H54 (cell line): ENCODE results near the gene ZFAND6.
"Not testable (repeated sequence)": the region's sequence is repeated elsewhere in the genome, so short reads cannot be mapped to it uniquely, and the experiment has no call there.

Experiments used
- DNase-seq: peaks from one replicate; pipeline ENCODE4 v3.0.0; 2011; ENCODE audit warnings: low spot score, mixed read lengths; ENCODE audit not compliant: insufficient read length
- FAIRE-seq: peaks from 3 replicates; lab custom pipeline; 2011; peaks lifted over from hg19 to GRCh38; lab: Jason Lieb, UNC
- POLR2A ChIP-seq: IDR thresholded peaks from 2 replicates; pipeline ENCODE4 v1.6.1; 2011; ENCODE audit warnings: low read depth, mild to moderate bottlenecking, low read length

The ZFAND6 gene

GRCh38 chr15:80155001-80155377 is 95.5 kb downstream of the ZFAND6 start:
- FAIRE-seq = no peak
- no peak for TF ChIP-seq POLR2A

DNA sequence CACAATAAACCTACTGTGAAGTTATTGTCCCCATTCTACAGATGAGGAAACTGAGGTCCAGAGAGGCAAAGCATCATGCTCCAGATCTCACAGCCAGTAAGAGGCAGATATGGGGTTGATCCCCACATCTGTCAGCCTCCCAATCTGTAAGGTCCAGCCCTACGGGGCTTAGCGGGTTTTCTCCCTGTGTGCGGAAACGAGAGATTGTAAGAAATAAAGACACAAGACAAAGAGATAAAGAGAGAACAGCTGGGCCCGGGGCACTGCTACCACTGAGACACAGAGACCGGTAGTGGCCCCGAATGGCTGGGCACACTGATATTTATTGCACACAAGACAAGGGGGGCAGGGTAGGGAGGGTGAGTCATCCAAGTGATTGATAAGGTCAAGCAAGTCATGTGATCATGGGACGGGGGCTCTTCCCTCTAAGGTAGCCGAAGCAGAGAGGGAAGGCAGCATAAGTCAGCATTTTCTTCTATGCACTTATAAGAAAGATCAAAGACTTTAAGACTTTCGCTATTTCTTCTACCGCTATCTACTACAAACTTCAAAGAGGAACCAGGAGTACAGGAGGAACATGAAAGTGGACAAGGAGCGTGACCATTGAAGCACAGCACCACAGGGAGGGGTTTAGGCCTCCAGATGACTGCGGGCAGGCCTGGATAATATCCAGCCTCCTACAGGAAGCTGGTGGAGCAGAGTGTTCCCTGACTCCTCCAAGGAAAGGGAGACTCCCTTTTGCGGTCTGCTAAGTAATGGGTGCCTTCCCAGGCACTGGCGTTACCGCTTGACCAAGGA is 96.1 kb downstream of the ZFAND6 start:
- not testable (repeated sequence) for FAIRE-seq, DNase-seq

More at GRCh38 chr15:80155001-80155377, 95.5 kb downstream of the ZFAND6 start:
- no peak for DNase-seq

DNA sequence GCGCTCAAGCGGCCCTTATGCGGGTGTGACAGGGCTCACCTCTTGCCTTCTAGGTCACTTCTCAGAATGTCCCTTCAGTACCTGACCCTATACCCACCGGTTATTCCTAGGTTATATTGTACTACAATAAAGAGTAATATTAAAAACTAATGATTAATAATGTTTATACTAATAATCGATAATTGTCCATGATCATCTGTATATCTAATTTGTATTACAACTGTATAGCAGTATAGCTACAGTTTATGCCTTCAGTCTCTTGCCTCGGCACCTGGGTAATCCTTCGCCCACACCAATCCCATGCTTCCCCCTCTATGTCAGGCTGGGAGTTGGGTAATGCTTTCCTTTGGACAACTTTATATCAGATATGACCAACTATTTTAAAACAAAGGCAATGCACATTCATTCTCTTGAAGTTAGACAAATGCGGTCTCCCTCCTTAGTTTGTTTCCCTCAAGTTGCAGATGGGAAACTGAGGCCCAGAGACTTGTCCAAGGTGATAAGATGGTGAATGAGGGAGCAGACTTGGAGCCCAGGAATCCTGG is 96.8 kb downstream of the ZFAND6 start:
- TF ChIP-seq POLR2A = no peak
- DNase-seq = no peak
- FAIRE-seq = no peak

- no peak for TF ChIP-seq POLR2A
- FAIRE-seq (no peak), DNase-seq (no peak)
Observed at GRCh38 chr15:80157215-80157614, 97.7 kb downstream of the ZFAND6 start.

- no peak for FAIRE-seq
Observed at GRCh38 chr15:80159301-80159700, 99.8 kb downstream of the ZFAND6 start.

GRCh38 chr15:80159811-80160569 is 100.5 kb downstream of the ZFAND6 start:
- no peak for DNase-seq
- no peak for FAIRE-seq
- no peak for TF ChIP-seq POLR2A

More at GRCh38 chr15:80159301-80159700, 99.8 kb downstream of the ZFAND6 start:
- no peak for TF ChIP-seq POLR2A
- no peak for DNase-seq

- FAIRE-seq (no peak), DNase-seq (peak; percentile 24)
- TF ChIP-seq POLR2A = 0 out of 2 replicates have a peak, but pooled peaks have one; percentile 16
Observed at GRCh38 chr15:80160570-80161156, 101.2 kb downstream of the ZFAND6 start.

- no peak for TF ChIP-seq POLR2A
- FAIRE-seq (no peak), DNase-seq (no peak)
Observed at GRCh38 chr15:80161468-80162016, 102.1 kb downstream of the ZFAND6 start.

DNA sequence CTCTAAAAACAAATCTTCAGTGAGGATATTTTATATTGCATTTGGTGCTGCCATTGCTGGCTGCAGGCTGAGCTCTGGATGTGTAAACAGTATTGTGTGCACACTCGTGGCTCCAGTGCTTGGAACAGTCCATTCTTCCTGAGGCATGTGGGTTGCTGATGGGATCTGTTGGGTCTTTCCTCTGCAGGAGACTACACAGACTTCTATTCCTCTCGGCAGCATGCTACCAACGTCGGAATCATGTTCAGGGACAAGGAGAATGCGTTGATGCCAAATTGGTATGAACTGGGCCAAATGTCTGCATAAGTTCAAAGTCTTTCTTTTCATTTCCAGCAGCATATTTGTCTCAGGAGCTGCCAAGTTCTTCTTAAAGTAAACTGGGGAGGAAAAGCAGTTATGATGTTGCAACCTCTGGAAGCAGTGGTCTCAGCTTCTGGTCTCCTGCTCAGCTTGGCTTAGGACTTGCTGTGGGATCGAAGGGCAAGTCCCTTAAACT is 102.6 kb downstream of the ZFAND6 start:
- DNase-seq (no peak), FAIRE-seq (no peak)
- TF ChIP-seq POLR2A = no peak

GRCh38 chr15:80163217-80163616 is 103.7 kb downstream of the ZFAND6 start:
- TF ChIP-seq POLR2A = no peak
- DNase-seq = no peak
- FAIRE-seq = no peak

- no peak for FAIRE-seq
- TF ChIP-seq POLR2A = no peak
- DNase-seq = no peak
Observed at GRCh38 chr15:80163897-80164296, 104.4 kb downstream of the ZFAND6 start.

DNA sequence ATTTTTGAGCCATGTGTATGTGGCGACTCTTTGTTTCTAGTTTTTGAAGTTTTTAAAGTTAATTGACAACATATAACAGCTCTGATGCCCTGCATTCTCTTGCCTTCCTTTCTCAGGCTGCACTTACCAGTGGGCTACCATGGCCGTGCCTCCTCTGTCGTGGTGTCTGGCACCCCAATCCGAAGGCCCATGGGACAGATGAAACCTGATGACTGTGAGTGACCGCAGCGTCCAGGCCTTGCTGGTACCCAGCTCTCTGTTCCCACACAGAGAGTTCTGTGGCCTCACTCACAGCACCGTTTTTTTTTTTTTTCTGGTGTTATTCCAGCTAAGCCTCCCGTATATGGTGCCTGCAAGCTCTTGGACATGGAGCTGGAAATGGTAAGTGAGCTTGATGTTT is 108.5 kb downstream of the ZFAND6 start:
- DNase-seq (no peak), FAIRE-seq (no peak)
- TF ChIP-seq POLR2A = no peak

- no peak for TF ChIP-seq POLR2A
- no peak for DNase-seq
- FAIRE-seq = no peak
Observed at GRCh38 chr15:80168421-80168820, 108.9 kb downstream of the ZFAND6 start.
